H1 (cell line): ENCODE data around the gene WDR11.

ENCODE experiments used
- CTCF ChIP-seq, 3 experiments: IDR thresholded peaks; 1 replicate in 2 of 3; 2 replicates in 1 of 3; pipeline versions ENCODE4 v1.5.1 to v1.6.1; 2011; ENCODE audit warnings: low read length in 3 of 3, mild to moderate bottlenecking in 3 of 3, inconsistent platforms in 2 of 3, low read depth in 1 of 3, moderate library complexity in 1 of 3; ENCODE audit not compliant: insufficient read depth in 1 of 3; ENCODE audit errors: control extremely low read depth in 1 of 3
- EZH2 ChIP-seq: fragments of 200-600 bp; sonication (generic); IDR thresholded peaks from 2 replicates; pipeline ENCODE4 v1.7.1; 2012; ENCODE audit warnings: low read depth, mild to moderate bottlenecking, moderate library complexity, low read length, inconsistent platforms; ENCODE audit not compliant: severe bottlenecking
- GTF2F1 ChIP-seq: IDR thresholded peaks from 2 replicates; pipeline ENCODE4 v1.6.1; 2012; ENCODE audit warnings: low read depth, low read length, improper control_type of control experiment, borderline replicate concordance
- MAFK ChIP-seq: IDR thresholded peaks from 2 replicates; pipeline ENCODE4 v1.6.1; 2012; ENCODE audit warnings: low read depth, mild to moderate bottlenecking, improper control_type of control experiment, low read length
- POLR2A ChIP-seq, 2 experiments: IDR thresholded peaks; 1 replicate in 1 of 2; 2 replicates in 1 of 2; pipeline ENCODE4 v1.6.1; 2011; ENCODE audit warnings: low read depth in 2 of 2, low read length in 2 of 2, mild to moderate bottlenecking in 2 of 2; ENCODE audit errors: control extremely low read depth in 1 of 2
- POLR2AphosphoS5 ChIP-seq: IDR thresholded peaks from 2 replicates; pipeline ENCODE4 v1.6.1; 2011; ENCODE audit warnings: low read depth, low read length
- RAD21 ChIP-seq, 2 experiments: IDR thresholded peaks in 1 of 2; conservative IDR thresholded peaks in 1 of 2; 2 replicates each; pipeline ENCODE4 v1.6.1; 2011; ENCODE audit warnings: low read depth in 2 of 2, low read length in 2 of 2, improper control_type of control experiment in 1 of 2, inconsistent platforms in 1 of 2, mild to moderate bottlenecking in 1 of 2, moderate library complexity in 1 of 2
- RBBP5 ChIP-seq: IDR thresholded peaks from 2 replicates; pipeline ENCODE4 v1.7.1; 2012; ENCODE audit warnings: low read depth, mild to moderate bottlenecking, inconsistent platforms, low read length, moderate library complexity, borderline replicate concordance
- SIX5 ChIP-seq: IDR thresholded peaks from 2 replicates; pipeline ENCODE4 v1.6.1; 2011; ENCODE audit warnings: mild to moderate bottlenecking, low read depth, low read length
- SP1 ChIP-seq: IDR thresholded peaks from 2 replicates; pipeline ENCODE4 v1.6.1; 2011; ENCODE audit warnings: low read depth, low read length
- TAF1 ChIP-seq: IDR thresholded peaks from 2 replicates; pipeline ENCODE4 v1.6.1; 2011; ENCODE audit warnings: mild to moderate bottlenecking, low read depth, low read length
- YY1 ChIP-seq: IDR thresholded peaks from 2 replicates; pipeline ENCODE4 v1.6.1; 2011; ENCODE audit warnings: low read depth, mild to moderate bottlenecking, low read length
- TF ChIP-seq, protein P1 (sequence below): IDR thresholded peaks from 2 replicates; pipeline ENCODE4 v1.6.1; 2011; ENCODE audit warnings: low read length, improper control_type of control experiment

DNA sequence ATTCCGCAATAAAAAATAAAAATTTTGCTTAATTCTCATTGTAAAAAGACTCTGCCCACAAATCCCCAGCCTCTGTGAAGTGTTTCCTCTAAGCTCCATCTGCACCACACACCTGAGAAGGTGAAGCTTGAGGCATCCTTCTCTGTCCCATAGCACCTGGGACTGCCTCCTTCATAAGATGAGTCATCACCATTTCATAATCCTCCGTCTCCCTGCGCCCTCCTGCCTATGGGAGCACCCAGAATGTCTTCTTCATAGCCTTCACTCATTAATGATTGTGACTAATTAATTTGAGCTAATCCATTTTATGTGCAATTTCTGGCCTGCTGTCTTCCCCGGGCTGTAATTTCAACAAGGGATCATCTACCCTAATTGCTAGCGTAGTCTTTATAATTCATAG is 90.3 kb downstream of the WDR11 start:
- TF ChIP-seq TAF1 (no peak), CTCF (IDR thresholded peaks at IDR 0.05; ENCODE audit: control extremely low read depth in 1 of 3, insufficient read depth in 1 of 3, low read depth in 1 of 3, low read length in 3 of 3) (no peak), MAFK (no peak), GTF2F1 (no peak), POLR2AphosphoS5 (no peak), POLR2A (IDR thresholded peaks at IDR 0.05; ENCODE audit: control extremely low read depth in 1 of 2, low read depth in 2 of 2, low read length in 2 of 2) (no peak), EZH2 (no peak), SIX5 (no peak), SP1 (no peak), YY1 (no peak), RBBP5 (no peak), RAD21 (IDR thresholded peaks at IDR 0.05 in 1 of 2, conservative IDR thresholded peaks at IDR 0.05 in 1 of 2; ENCODE audit: low read depth in 2 of 2, low read length in 2 of 2) (no peak)
- TF ChIP-seq, protein P1, sequence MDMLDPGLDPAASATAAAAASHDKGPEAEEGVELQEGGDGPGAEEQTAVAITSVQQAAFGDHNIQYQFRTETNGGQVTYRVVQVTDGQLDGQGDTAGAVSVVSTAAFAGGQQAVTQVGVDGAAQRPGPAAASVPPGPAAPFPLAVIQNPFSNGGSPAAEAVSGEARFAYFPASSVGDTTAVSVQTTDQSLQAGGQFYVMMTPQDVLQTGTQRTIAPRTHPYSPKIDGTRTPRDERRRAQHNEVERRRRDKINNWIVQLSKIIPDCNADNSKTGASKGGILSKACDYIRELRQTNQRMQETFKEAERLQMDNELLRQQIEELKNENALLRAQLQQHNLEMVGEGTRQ, result no peak
